GM18498 (cell line): ENCODE measurements around the gene IFNLR1.

Source experiments
- ATAC-seq: cut with Tn5 transposase; IDR thresholded peaks from one replicate; pipeline ENCODE4 v1.9.1; 2021; ENCODE audit warnings: mild to moderate bottlenecking, moderate library complexity; ENCODE audit not compliant: unreplicated experiment

The IFNLR1 gene

DNA sequence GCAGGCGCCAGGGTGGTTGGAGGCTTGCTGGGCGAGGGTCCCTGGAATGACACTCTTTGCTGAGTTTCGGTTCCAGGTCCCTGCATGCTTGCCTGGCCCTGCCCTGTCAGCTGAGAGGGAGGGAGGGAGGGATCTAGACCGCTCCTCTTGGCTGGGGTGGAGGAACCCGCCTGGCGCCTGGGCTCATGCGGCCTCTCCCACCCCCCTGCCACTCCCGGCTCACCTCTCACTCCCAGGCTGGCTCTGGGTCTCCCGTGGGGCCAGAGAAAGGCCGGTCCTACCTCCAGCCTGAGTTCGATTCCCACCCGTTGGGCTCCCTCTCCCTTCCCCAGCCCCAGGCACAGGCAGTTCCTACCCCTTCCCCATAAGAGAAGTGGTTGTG, 19.0 kb upstream of the IFNLR1 start:
- ATAC-seq = no peak

DNA sequence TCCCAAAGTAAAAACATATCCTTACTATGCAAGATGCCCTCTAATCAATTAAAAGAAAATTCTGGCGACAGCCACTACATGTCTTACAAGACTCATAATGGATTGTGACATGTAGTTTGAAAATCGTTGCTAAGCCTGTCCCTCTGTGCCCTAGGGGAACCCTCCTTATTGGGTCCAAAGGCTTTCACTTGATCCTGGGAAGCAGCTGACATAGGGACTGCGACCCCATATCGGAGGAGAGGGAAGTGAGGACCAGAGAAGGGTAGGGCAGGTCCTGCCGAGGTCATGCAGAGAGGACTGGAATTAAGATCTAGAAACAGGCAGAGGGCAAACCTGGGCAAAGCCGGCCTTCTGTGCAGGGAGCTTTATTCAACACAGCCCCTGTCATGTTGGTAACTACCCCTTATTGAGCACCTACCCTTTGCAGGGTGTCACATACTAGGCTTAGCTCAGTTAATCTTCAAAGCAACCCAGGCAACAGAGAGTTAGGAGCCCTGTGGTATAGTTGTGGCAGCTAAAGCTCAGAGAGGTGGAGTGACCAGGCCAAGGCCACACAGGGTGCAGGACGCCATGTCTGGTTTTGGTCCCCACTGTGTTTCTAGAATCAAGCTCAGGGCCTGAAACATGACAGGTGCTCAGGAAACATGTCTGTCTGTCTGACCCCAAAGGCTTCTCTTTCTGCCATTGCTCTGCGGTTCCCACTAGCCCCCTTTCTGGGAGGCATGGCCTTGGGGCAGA, 18.4 kb upstream of the IFNLR1 start:
- ATAC-seq = no peak

DNA sequence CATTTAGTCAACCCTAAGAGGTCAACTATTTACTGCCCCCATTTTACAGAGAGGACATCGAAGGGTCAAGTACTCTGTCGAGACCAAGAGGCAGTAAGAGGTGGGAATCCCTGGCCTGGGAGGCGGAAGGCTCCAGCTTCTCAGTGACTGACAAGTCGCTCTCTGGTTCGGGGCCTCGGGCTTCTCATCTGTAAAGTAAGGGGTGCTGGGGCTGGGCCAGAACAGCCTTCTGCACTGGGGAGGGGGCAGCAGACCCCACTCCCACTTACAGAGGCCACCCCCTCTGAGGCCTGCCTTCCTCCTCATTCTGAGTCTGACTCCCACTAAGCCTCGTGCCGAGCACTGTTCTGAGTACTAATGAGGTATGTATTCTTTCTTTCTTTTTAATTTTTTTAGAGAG, 17.0 kb upstream of the IFNLR1 start:
- ATAC-seq = no peak

DNA sequence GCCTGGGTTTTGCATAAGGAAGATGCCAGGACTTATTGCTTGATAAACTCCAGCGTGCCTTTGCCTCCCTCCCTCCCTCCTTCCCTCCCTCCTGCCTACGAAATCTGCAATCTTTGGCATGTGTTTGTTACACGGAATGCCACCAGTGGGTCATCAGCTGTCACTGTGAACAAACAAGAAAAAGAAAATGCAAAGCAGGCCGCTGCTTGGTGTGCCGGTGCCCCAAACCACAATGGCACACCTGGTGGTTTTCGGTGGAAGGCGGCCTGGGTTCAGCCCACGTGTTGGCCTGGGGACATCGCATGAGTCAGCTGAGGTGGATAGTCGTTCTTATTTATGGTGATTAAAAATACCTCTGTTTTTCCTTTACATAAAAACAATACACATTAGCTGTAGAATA, 16.3 kb upstream of the IFNLR1 start:
- peak; percentile 76 for ATAC-seq

DNA sequence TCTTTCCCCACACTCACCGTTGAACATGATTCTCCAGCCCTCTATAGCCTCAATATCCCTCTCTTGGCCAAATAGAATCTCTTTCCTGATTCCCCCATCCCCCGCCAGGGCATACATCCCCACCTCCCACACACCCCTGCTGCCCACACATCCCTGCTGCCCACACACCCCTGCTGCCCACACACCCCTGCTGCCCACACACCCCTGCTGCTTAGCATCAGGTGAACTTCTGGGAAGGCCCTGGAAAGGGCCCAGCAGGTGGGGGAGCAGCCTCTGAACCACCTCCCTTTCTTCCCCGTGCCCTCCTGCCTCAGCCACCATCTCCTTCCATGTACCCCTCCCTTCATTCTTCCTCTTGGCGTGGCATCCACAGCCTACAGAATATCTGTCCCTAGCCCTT, 15.9 kb upstream of the IFNLR1 start:
- no peak for ATAC-seq

DNA sequence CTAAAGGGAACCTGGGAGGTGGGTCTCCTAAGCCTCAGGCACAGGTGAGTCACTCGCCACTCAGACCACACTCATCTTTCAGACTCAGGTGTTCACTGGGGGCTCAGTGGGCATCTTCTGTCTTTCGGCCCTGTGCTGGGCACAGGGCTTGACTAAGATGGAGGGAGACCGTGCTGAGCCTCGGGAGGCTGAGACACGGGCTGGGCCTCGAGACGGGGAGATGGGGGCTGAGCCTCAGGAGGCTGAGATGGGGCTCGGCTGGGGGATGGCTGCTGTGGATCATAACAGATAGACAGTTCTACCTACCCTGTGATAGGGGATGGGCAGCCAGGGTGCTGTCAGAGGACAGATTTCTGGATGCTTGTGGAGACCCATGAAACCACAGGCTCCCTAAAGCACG, 15.5 kb upstream of the IFNLR1 start:
- ATAC-seq = no peak

DNA sequence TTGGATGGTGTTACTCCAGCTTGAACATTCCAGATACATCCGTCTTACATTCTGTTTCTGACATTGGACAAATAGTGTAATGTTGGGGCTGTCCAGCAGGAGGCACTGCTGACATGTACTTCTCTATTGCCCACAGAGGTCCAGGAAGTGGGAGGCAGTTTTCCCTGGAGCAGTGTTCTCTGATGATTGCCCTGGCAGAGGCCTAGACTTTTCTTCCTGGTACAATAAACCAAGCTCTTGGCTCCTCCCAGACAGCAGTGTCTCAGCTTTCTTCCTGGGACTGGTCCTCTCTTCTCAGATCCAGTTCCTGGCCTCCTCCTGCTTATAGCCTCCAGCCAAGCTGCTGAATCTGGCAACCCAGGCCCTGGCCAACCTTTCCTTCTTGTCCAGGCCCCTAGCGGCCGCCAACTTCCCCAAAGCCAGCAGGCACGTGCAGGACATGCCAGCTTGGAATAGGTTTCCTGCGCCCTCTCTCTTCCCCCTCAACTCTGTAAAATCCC, 14.9 kb upstream of the IFNLR1 start:
- ATAC-seq = no peak

DNA sequence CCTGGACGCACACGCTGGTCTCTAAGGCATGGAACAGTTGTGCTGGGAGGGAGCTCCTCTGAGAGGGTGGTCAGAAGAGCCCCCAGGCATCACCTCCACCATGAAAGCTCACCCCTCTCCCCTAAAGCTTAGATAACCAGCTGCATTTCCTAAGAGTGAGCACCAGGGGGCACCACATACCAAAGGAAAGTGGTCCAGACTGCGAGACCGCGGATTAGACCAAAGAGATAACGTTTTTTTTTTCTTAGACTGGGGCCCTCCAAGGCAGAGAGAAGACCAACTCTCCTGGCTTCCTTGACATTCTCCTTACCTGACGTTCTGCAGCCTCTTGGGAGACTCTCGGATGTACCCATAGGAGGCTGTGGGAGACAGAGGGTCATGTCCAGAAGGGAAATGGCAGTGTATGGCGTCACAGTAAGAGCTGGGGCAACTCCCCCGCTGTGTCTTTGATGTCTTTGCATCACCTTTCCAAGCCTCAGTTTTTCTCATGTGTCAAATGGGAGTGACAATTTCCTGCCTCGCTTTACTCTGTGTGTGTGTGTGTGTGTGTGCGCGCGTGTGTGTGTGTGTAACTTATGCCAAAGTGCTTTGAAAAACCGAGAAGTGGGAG, 12.3 kb upstream of the IFNLR1 start:
- ATAC-seq = no peak

DNA sequence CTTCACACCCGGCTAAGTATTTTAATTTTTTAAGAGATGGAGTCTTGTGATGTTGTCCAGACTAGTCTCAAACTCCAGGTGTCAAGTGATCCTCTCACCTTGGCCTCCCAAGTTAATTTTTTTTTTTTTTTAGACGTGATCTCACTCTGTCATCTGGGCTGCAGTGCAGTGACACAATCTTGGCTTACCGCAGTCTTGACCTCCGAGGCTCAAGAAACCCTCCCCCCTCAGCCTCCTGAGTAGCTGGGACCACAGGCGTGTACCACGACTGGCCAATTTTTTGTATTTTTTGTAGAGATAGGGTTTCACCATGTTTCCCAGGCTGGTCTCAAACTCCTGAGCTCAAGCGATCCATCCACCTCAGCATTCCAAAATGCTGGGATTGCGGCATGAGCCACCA, 11.7 kb upstream of the IFNLR1 start:
- ATAC-seq = no peak

DNA sequence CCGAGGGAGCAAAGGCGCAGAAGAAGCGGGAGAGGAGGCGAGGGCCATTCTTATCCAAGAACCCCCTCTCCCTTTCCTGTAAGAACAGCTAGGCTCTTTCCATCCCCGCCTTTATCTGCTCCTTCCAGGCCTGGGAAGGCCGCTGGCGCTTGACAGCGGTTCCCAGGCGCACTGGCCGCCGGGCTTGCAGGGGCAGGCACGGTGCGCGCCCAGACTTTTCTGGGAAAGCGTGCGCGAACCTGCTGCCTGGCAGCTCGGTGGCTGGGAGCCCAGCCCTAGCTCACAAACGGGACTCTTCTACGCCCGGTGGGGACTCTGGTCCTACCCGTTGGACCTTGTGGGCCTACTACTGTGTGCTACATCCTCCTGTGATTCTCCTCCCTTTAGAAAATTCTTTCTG, 8.8 kb upstream of the IFNLR1 start:
- ATAC-seq = no peak

DNA sequence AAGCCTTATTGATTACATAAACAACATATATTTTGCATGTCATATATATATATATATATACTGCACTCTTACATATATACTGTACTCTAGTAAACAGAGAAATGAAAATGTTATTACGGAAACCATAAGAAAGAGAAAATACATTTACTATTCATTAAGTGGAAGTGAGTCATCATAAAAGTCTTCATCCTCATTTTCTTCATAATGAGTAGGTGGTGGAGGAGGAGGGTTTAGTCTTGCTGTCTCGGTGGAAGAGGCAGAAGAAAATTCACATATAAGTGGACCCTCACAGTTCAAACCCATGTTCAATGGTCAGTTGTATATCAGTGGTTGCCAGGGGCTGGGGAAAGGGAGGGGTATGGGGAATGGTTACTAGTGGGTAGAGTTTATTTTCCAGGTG, 8.0 kb upstream of the IFNLR1 start:
- no peak for ATAC-seq

DNA sequence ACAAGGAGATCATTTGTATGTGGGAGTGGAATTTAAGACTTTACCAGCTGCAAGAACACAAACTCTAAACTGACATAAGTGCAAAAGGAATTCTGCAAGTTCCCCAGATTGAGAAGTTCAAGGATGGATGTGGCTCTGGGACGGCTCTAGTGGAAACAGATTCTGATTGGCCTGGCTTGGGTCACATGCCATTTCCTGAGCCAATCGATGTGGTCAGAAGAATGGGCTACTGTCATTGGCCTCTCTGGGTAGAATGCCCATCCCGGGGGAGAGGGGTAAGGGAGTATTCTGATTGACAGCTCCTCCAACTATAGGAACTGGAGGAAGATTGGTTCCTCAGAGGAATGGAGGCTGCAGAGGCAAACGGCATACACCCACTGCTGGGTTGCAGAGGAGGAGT, 6.0 kb upstream of the IFNLR1 start:
- no peak for ATAC-seq

DNA sequence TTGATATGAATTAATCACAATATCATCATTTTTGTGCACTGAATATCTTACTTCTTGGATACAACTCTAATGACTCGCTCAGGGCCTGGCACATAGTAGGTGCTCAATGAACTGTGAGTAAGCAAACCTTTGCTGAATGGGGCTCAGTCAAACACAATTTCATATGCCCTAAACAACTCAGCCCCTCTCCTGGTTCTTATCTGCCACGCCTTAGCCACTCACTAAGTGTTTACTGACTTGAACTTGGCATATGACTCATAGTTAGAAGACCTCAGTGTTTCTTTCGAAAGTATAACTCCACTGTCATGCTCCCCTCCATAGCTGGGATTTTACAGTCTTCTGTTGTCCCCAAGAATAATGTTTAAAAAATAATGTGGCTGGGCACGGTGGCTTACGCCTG, 4.8 kb upstream of the IFNLR1 start:
- no peak for ATAC-seq

DNA sequence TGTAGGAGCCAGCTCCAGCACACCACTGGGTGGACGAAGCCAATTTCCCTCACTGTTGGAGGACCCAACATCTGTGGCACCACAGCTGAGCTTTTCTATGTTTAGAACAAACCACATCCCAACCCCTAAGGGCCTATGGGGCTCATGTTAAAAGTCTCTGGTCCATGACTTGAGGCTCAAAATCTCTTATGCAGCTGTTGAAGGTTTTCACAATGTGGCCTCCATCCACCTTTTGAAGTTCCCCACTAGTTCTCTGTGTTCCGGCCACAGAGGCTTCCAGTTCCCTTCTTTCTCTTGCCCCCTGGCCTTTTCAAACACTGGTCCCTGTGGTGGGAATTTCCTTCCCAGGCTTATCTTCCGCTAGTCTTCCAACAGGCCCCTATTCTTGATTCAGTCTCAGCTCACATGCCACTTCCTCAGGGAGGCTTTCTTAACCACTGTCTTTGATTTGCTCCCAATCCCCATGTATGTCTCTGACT, 3.9 kb upstream of the IFNLR1 start:
- peak; percentile 41 for ATAC-seq

DNA sequence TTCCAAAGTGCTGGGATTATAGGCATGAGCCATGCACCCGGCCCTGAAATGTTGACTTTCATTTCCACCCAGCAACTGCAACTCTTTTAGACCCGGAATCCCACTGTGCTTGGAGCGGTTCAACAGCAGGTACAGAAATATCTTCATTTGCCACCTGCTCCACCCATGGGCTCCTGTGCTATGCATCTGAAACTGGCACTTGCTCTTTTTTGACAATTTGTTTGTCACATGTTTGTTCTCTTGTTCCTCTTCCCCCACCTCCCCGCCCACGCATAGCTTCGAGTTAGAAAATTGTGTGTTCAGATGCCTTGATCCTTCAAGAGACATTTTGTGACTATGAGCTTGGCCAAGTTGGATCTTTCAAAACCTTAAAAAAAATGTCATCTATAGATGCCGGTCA, 2.4 kb upstream of the IFNLR1 start:
- ATAC-seq = peak; percentile 27

DNA sequence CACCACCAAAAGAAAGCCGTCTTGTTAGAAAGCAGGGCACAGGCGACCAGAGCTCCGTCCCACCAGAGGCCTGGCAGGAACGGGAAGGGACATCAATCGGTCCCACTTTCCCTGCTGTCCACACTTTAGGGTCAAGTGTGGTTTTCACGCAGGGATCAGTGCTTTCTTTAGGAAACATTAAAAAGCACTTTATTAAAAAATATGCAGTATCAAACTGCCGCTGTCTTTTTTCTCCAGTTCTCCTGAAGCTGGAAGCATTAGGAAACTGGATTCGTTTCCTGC, 437 bp downstream of the IFNLR1 start:
- ATAC-seq = no peak

DNA sequence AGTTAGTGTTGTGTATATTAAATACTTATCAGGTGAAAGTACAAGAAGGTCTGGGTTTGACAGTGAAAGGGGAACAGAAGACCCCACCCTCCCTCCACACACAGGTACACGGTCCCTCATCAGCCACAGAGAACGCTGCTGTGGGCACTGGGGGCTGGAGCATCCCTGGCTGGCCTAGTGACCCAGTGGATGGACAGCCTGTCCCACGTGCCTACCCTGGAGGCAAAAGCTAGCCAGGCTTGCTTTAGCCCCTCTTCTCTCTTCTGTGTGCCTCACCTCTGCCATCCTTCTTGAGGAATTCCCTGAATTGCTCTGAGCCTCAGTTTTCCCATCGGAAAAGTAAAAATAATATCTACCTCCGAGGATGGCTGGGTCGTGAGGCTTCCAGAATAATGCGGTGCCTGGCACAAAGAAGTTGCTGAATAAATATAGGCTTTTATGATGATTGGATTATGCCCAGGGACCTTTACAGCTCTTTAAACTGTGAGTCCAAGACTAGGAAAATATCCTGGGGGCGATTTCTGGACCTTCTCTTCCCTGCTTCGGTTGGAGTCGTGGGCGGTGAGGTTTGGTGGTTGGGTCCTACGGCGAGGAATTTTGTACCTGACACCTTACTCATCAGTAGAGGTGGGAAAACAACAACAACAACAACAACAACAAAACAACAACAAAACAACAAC, 918 bp downstream of the IFNLR1 start:
- no peak for ATAC-seq

DNA sequence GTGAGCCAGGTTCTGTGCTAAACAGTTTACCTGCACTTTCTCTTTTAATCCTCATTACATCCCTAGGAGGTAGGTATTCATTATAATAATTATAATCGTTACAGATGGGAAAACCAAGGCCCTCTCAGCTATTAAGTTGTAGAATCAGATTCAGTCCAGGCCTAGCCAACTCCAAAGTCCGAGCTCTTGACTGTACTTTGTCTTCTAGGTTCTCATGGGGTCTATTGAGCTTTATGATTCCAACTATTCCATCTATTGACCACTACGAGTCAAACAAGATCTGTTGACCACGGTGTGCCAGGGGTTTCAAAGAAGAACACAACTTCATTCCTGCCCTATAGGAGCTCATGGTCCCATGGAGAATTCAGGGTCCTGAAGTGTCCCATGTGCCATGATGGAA, 2.0 kb downstream of the IFNLR1 start:
- ATAC-seq = no peak

DNA sequence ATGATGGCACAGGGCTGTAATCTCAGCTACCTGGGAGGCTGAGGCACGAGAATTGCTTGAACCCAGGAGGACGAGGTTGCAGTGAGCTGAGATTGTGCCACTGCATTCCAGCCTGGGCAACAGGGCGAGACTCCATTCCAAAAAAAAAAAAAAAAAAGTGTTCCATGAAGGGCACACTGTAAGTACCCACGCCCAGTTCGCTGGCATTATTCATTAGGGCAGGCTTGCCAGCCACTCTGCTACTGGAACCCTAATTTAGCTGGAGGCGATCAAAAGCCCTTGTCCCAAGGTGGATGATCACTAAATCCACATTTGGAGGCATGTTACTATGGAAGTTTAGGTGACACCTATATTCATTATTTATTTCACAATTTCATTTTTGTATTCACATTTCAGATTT, 5.0 kb downstream of the IFNLR1 start:
- no peak for ATAC-seq

DNA sequence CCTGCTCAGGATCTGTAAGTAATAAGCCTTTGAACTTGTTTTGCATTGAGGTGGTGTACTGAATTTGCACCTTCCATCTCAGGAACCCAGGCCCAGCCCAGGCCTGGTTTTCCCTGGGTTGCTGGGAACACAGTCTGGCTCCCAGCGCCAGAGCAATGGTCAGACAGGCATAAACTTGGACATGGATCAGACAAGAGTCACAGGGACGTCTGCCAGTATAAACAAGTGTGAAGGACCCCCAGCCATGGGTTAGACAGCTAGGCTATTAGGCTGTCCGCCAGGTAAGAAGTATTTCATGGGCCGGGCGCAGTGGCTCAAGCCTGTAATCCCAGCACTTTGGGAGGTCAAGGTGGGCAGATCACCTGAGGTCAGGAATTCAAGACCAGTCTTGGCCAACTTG, 5.5 kb downstream of the IFNLR1 start:
- ATAC-seq = no peak

DNA sequence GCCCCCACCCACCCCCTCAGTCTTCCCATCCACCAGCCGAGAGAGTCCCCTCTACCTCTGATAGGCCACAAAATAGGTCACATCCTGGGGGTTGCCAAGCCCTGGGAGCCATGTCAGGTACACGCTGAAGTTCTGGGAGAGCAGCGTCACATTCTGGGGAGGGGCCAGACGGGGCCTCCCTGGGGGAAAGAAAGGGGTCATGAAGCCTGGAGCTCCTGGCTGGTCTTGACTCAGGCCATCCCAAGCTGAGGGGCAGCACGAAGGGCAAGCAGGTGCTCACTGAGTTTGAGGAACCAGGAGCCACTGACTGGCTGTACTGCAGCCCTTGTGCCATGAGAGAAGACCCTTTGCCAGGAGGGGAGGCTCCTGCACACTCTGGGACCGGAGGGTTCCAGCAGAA, 6.4 kb downstream of the IFNLR1 start:
- ATAC-seq = no peak

DNA sequence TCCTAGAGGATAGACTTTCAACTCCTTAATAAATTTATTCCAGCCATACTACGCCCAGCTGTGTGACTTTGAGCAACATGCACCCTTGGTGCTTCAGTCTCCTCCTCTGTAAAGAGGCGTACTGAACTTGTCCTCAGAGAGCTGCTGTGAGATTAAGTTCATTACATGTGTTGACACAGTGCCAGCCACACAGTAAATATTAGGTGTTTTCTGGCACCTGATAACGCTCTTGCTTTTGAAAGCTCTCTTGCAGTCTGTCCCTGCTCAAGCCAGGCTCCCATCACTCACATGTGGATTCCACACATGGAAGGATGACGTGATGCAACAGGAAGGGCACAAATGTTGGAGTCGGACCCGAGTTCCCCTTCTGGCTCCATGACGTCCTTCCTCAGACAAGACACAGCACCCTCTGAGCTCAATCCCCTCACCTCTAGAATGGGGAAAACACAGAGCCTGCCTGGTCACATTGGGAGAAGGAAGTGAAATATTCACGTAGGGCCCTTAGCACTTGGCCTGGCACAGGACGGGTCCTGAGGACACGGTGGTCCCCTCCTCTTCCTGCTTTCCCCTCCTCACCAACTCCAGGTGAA, 7.7 kb downstream of the IFNLR1 start:
- no peak for ATAC-seq
